HL-60 (cell line): Measurements from ENCODE around the gene CEP20.
A peak's percentile ranks its signal among the peaks of the same experiment; 100 is the strongest.

ENCODE experiments used
- DNase-seq, 2 experiments: peaks; one replicate each; pipeline ENCODE4 v3.0.0-alpha.2; 2010 to 2020; ENCODE audit warnings: low read depth in 1 of 2, low spot score in 1 of 2
- H3K27ac ChIP-seq: fragments of 250-450 bp; sonication (Bioruptor Pico); replicated peaks from 2 replicates; pipeline ENCODE4 v1.5.1; 2020; ENCODE audit warnings: mild to moderate bottlenecking, moderate library complexity
- H3K27me3 ChIP-seq: fragments of 250-450 bp; sonication (Bioruptor Pico); 2 replicates; pipeline ENCODE4 v1.5.1; 2021; ENCODE audit warnings: mild to moderate bottlenecking, moderate library complexity; ENCODE audit not compliant: insufficient read depth, poor library complexity, severe bottlenecking
- H3K4me3 ChIP-seq: replicated peaks from 2 replicates; pipeline ENCODE4 v1.5.1; 2011; ENCODE audit warnings: mild to moderate bottlenecking, control low read depth, low read length; ENCODE audit not compliant: insufficient read depth
- GABPA ChIP-seq: IDR thresholded peaks from 2 replicates; pipeline ENCODE4 v1.6.1; 2012; ENCODE audit warnings: low read depth
- POLR2AphosphoS5 ChIP-seq: IDR thresholded peaks from 2 replicates; pipeline ENCODE4 v1.6.1; 2012; ENCODE audit warnings: low read depth
- SPI1 ChIP-seq: IDR thresholded peaks from 2 replicates; pipeline ENCODE4 v1.6.1; 2012; ENCODE audit warnings: low read depth, mild to moderate bottlenecking, borderline replicate concordance
- TF ChIP-seq, protein P1 (sequence below): IDR thresholded peaks from 2 replicates; pipeline ENCODE4 v1.6.1; 2012; ENCODE audit warnings: low read depth; ENCODE audit not compliant: insufficient replicate concordance
- TF ChIP-seq, protein P2 (sequence below): IDR thresholded peaks from one replicate; pipeline ENCODE4 v1.5.1; 2011; ENCODE audit warnings: low read length, control low read depth, inconsistent platforms; ENCODE audit not compliant: insufficient read depth

The CEP20 gene

DNA sequence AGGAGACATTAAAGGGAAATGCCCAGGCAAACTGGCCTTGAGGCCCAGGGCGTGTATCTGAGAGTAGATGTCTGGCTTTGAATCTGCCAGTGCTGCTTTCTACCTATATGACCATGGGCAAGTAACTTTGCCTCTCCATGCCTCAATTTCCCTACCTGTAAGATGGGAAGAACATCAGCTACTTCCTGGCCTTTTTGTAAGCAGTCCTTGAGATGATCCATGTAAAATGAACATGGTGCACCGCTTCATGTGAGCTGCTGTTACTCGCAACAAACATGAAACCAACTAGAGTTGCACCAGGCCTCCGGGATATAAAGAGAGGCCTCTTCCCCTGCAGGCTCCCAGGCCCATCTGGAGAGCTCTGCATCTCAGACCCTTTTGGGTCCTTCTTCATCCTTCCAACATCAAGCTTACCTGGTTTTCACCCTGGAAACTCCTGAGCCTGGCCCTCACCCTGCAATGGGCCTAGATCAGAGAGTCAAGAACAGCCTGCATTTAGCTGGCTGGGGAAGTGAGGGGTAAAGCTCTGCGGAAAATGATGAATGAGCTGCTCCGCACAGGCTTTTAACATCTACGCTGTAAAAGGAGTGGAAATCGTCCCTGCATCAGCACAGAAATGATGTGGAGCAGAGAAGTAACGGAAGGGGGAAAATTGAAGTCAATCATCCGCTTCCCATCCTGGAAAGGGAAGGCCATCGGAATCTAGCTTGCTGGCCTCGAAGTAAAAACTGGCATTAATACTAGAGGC, 29.3 kb downstream of the CEP20 start:
- peaks cover 24% of the 10 kb centered on the region for H3K27me3 ChIP-seq
- no peak for DNase-seq
- no peak for TF ChIP-seq SPI1
- TF ChIP-seq, protein P1, sequence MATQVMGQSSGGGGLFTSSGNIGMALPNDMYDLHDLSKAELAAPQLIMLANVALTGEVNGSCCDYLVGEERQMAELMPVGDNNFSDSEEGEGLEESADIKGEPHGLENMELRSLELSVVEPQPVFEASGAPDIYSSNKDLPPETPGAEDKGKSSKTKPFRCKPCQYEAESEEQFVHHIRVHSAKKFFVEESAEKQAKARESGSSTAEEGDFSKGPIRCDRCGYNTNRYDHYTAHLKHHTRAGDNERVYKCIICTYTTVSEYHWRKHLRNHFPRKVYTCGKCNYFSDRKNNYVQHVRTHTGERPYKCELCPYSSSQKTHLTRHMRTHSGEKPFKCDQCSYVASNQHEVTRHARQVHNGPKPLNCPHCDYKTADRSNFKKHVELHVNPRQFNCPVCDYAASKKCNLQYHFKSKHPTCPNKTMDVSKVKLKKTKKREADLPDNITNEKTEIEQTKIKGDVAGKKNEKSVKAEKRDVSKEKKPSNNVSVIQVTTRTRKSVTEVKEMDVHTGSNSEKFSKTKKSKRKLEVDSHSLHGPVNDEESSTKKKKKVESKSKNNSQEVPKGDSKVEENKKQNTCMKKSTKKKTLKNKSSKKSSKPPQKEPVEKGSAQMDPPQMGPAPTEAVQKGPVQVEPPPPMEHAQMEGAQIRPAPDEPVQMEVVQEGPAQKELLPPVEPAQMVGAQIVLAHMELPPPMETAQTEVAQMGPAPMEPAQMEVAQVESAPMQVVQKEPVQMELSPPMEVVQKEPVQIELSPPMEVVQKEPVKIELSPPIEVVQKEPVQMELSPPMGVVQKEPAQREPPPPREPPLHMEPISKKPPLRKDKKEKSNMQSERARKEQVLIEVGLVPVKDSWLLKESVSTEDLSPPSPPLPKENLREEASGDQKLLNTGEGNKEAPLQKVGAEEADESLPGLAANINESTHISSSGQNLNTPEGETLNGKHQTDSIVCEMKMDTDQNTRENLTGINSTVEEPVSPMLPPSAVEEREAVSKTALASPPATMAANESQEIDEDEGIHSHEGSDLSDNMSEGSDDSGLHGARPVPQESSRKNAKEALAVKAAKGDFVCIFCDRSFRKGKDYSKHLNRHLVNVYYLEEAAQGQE, result no peak
- TF ChIP-seq, protein P2, sequence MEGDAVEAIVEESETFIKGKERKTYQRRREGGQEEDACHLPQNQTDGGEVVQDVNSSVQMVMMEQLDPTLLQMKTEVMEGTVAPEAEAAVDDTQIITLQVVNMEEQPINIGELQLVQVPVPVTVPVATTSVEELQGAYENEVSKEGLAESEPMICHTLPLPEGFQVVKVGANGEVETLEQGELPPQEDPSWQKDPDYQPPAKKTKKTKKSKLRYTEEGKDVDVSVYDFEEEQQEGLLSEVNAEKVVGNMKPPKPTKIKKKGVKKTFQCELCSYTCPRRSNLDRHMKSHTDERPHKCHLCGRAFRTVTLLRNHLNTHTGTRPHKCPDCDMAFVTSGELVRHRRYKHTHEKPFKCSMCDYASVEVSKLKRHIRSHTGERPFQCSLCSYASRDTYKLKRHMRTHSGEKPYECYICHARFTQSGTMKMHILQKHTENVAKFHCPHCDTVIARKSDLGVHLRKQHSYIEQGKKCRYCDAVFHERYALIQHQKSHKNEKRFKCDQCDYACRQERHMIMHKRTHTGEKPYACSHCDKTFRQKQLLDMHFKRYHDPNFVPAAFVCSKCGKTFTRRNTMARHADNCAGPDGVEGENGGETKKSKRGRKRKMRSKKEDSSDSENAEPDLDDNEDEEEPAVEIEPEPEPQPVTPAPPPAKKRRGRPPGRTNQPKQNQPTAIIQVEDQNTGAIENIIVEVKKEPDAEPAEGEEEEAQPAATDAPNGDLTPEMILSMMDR, result no peak
- no peak overlapping the region for H3K27ac ChIP-seq
- no peak overlapping the region for H3K4me3 ChIP-seq

DNA sequence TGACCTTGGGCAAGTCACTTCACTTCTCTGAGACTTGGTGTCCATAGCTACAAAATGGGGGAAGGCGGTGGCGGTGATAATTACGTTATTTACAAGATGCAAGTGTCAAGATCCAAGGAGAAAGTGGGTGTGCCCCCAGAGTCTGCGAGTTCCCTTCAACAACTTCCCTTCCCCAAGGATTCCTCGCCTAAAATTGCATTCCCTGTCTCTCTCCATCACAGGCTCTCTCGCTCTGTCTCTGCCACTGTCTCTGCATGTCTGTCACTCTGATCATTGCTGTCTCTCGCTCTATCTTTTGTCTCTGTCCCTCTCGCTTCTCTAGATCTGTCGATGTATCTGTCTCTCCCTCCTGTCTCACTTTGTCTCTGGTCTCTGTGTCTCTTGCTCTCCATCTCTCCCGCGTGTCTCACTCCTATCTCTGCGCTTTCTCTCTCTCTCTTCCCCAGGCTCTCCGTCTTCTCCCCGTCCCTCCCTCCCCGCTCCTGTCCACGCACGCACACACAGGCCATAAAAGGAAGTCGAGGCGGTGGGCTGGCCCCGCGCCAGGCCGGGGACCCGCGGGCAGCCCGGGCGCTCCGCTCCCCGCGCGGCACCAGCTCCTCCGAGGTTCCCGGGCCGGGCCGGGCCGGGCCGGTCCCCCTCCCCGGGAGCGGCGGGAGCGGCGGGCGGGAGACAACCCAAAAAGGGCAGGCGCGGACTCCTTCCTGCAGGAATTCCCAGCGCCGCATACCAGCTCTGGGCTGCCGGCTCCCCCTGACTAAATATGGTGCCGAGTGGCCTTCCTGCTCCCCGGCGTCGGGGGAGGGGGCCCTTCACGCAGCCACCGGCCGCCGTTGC, 30.5 kb downstream of the CEP20 start:
- H3K4me3 ChIP-seq, result no peak overlapping the region

DNA sequence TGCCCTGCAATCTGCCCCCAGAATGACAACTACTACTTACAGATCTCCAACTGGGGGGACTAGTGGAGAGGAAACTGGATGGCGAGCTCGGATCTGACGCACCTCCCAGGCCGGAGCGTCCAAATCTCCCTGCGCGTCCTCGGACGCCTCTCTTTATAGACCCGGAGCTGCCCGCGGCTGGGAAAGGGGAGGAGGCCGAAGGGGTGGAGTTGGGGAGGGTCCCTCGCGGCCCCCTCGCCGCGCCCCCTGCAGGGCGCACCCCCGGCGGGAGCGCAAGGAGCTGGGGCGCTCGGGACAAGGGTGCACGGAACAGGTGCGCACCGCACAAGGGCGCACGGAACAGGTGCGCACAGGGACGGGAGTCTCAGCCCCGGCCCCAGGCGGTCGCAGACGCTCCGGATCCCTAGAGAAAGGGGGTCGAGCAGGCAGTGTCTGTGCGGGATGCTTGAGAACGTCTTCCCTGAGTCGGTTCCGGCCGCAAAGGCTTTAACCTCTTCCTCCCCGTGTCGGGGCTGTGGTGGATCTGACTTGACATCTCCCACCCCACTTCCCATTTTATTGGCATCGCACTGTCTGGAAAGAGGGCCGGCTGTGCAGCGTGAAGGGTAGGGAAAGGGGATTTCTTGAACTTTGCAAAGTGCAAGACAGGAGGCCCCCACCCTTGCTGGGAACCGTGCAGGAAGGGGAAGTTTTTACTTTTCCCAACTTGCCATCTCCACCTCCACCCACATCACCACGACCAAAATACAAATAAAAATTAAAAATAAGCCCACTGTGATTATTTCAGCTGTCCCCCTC, 31.3 kb downstream of the CEP20 start, which contains the start of gene MYH11:
MYH11 (minus strand) TSS at position 128 of the 798 bp plus-strand sequence. CDS start 18,776 bp downstream, outside the sequence.
- Histone ChIP-seq H3K27ac (no peak within 1 kb of the TSS), H3K27me3 (peaks cover 24% of the 10 kb centered on the region), H3K4me3 (no peak within 1 kb of the TSS)
- DNase-seq, result peak in 1 of 2 experiments; percentile 14
- TF ChIP-seq SPI1 (peak; percentile 11; the same call in 1 of the 2 replicates), POLR2AphosphoS5 (no peak), GABPA (no peak)
- TF ChIP-seq, protein P1, result no peak
- TF ChIP-seq, protein P2, result no peak

More for the DNA sequence above, 30.5 kb downstream of the CEP20 start:
- H3K27ac ChIP-seq, result no peak overlapping the region
- H3K27me3 ChIP-seq, result peaks cover 24% of the 10 kb centered on the region
- TF ChIP-seq POLR2AphosphoS5, result no peak
- DNase-seq, result no peak

DNA sequence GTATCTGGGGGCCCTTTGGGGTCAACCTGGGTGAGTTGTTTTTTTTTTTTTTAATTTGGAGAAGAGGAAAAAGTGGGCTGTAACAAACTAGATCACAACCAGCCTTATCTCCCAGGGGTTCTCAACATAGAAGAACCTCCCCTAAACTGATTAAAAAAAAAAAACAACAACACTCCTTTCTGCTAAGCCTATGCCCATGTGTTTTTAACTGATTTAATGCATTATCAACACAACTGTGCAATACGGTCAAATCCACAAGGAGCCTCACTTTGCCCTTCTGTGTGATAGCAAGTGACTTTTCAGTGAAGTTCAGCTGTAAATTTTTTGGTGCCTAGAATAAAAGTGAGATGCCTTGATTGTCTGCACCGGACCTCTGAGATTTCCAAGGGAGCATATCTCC, 32.2 kb downstream of the CEP20 start:
- DNase-seq, result no peak
- Histone ChIP-seq H3K27me3 (peaks cover 24% of the 10 kb centered on the region), H3K27ac (no peak overlapping the region), H3K4me3 (no peak overlapping the region)
- TF ChIP-seq SPI1 (no peak), GABPA (no peak), POLR2AphosphoS5 (no peak)
- TF ChIP-seq, protein P1, result no peak
- TF ChIP-seq, protein P2, result no peak
